Measurements from ENCODE around the gene PDE4A.

DNA sequence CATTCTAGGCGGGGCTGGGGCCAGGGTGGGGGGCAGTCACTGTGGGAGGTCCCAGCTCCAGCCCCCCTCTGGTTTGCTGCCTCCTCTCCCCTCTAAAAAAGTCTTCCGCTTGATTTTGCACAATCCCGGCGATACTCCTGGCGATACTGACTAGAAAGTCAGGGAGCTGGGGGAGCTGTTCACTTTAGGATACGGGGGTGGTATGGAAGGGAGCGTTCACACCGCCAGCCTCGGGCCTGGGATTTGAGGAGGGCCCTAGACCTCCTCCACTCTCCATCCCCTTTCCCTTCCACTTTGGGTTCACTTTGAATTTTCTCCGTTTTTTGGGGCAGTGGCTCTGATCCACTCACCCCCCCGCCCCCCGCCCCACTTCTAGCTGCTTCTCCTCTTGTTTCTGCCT, 47.8 kb downstream of the PDE4A start:
- TF ChIP-seq POLR2A (IDR thresholded peaks at IDR 0.05) = no peak
- no peak for TF ChIP-seq EP300 (IDR thresholded peaks at IDR 0.05)
